GM12874 (cell line): ENCODE results near the gene MR1.

ENCODE experiments used
- CTCF ChIP-seq: IDR thresholded peaks from 2 replicates; pipeline ENCODE4 v1.5.1; 2011; ENCODE audit warnings: low read depth, mild to moderate bottlenecking, control low read depth, low read length, moderate library complexity; ENCODE audit not compliant: insufficient read depth

Gene MR1

GRCh38 chr1:181050922-181051321, 17.1 kb downstream of the MR1 start:
- TF ChIP-seq CTCF = no peak

- TF ChIP-seq CTCF = no peak
Observed at GRCh38 chr1:181056560-181056959, 22.8 kb downstream of the MR1 start.

- no peak for TF ChIP-seq CTCF
Observed at GRCh38 chr1:181057079-181057478, 23.3 kb downstream of the MR1 start.

GRCh38 chr1:181059435-181059834, 25.7 kb downstream of the MR1 start:
- no peak for TF ChIP-seq CTCF

- TF ChIP-seq CTCF = no peak
Observed at GRCh38 chr1:181060066-181060465, 26.3 kb downstream of the MR1 start.

- no peak for TF ChIP-seq CTCF
Observed at GRCh38 chr1:181061487-181061886, 27.7 kb downstream of the MR1 start.

- TF ChIP-seq CTCF = no peak
Observed at GRCh38 chr1:181061891-181062835, 28.4 kb downstream of the MR1 start.
